Stimulated activated naive CD8-positive, alpha-beta T cell treated with anti-CD3 and anti-CD28 coated beads, Interleukin-15, amount 100 ng/mL, for 72 hours (primary cell): ENCODE measurements around the gene CACNB3.
"Not testable (repeated sequence)": the region's sequence is repeated elsewhere in the genome, so short reads cannot be mapped to it uniquely, and the experiment has no call there.

ENCODE experiments used
- ATAC-seq: fragments of 150-1000 bp; cut with Tn5 transposase; 2 replicates; pipeline ENCODE4 v1.10.0; 2021; ENCODE audit warnings: mild to moderate bottlenecking, moderate library complexity
- DNase-seq, 2 donors: peaks; one replicate each; pipeline ENCODE4 v3.0.0; 2021 to 2022
- H3K27ac Mint-ChIP-seq, 2 donors: one replicate each; pipeline ENCODE4 v1.8.0; 2022; ENCODE audit warnings: mild to moderate bottlenecking in 2 of 2, mixed read lengths in 2 of 2, moderate library complexity in 2 of 2
- H3K27me3 Mint-ChIP-seq: one replicate; pipeline ENCODE4 v1.8.0; 2022; ENCODE audit warnings: mixed read lengths
- H3K4me1 Mint-ChIP-seq: one replicate; pipeline ENCODE4 v1.8.0; 2022; ENCODE audit warnings: mild to moderate bottlenecking, mixed read lengths
- H3K4me3 Mint-ChIP-seq, 2 donors: one replicate each; pipeline ENCODE4 v1.8.0; 2022; ENCODE audit warnings: mild to moderate bottlenecking in 2 of 2, mixed read lengths in 2 of 2, moderate library complexity in 1 of 2
- H3K9me3 Mint-ChIP-seq, 2 donors: one replicate each; pipeline ENCODE4 v1.8.0; 2022; ENCODE audit warnings: mixed read lengths in 2 of 2

The CACNB3 gene

DNA sequence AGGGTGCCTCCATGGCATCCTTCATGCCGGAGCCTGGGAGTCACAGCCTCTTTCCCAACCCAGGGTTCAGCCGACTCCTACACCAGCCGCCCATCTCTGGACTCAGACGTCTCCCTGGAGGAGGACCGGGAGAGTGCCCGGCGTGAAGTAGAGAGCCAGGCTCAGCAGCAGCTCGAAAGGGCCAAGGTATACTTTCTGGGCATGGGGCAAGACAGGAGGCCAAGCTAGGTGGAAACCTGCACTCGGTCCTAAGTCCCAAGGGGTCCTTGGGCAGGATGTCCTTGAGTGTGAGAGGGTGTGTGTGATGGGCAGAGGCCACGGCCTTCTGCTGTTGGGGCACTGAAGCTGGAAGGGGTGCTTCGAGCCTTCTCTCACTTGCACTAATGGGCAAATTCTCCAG, 5.0 kb downstream of the CACNB3 start:
- no peak overlapping the region for H3K4me3 Mint-ChIP-seq
- H3K4me1 Mint-ChIP-seq = peaks cover 7% of the 10 kb centered on the region
- H3K27me3 Mint-ChIP-seq = peaks cover 10% of the 10 kb centered on the region
- H3K27ac Mint-ChIP-seq = no peak overlapping the region
- no peak for DNase-seq
- no peak for ATAC-seq
- no peaks in the 10 kb centered on the region for H3K9me3 Mint-ChIP-seq

DNA sequence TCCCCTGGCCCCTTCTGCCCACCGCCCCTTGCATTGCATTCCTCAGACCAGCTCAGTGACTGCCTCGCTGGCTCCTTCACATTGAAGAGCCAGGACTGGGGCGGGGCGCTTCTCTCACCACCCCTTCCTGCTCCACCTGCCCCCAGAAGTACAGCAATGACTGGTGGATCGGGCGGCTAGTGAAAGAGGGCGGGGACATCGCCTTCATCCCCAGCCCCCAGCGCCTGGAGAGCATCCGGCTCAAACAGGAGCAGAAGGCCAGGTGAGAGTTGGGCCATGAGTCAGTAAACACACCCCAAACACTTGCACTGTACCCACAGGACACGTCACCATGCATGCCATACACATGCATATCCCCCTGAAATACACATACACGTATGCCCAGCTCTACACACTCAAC, 5.8 kb downstream of the CACNB3 start:
- Mint-ChIP-seq H3K27me3 (peaks cover 3% of the 10 kb centered on the region), H3K4me3 (no peak overlapping the region), H3K9me3 (no peaks in the 10 kb centered on the region), H3K27ac (peak overlapping the region in 1 of 2 donors; percentile 3), H3K4me1 (peaks cover 2% of the 10 kb centered on the region)
- no peak for DNase-seq
- no peak for ATAC-seq

DNA sequence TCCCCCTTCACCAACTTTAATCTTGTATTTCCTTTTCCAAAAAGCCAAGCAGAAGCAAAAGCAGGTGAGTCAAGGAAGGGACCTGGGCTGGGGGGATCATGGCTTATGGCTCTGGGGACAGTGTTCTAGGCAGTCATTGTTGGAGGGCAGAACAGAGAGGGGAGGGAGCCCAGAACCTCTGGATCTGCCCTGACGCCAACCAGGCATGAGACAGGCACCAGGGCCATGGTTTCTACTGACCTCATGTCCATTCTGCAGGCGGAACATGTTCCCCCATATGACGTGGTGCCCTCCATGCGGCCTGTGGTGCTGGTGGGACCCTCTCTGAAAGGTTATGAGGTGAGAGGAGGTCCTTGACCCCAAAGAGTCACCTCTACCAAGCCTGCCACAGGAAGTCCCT, 6.6 kb downstream of the CACNB3 start:
- H3K4me3 Mint-ChIP-seq = no peak overlapping the region
- no peaks in the 10 kb centered on the region for H3K4me1 Mint-ChIP-seq
- H3K9me3 Mint-ChIP-seq = no peaks in the 10 kb centered on the region
- no peaks in the 10 kb centered on the region for H3K27me3 Mint-ChIP-seq
- ATAC-seq (no peak), DNase-seq (no peak)
- H3K27ac Mint-ChIP-seq = no peak overlapping the region

DNA sequence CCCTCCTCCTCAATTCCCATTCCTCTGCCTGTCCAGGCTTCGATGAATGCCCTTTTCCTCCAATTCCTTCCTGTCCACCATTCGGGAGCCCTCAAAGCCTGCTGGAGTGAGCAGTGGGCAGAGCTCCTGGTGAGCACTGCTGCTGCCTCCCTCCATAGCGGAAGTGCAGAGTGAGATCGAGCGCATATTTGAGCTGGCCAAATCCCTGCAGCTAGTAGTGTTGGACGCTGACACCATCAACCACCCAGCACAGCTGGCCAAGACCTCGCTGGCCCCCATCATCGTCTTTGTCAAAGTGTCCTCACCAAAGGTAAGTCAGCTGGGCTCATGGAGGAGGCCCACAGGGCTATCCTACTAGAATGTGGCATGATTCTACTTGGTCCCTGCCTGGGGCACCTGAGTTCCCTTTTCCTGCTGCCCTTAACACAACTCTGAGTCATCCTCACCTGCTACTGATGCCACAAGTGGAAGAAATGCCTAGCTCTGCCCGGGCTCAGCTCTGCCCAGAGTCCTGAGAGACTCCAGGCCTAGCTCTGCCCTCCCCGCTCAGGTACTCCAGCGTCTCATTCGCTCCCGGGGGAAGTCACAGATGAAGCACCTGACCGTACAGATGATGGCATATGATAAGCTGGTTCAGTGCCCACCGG, 8.0 kb downstream of the CACNB3 start:
- DNase-seq (no peak), ATAC-seq (peak; percentile 5)
- Mint-ChIP-seq H3K27me3 (no peaks in the 10 kb centered on the region), H3K27ac (no peak overlapping the region), H3K9me3 (no peaks in the 10 kb centered on the region), H3K4me3 (no peak overlapping the region), H3K4me1 (no peaks in the 10 kb centered on the region)

DNA sequence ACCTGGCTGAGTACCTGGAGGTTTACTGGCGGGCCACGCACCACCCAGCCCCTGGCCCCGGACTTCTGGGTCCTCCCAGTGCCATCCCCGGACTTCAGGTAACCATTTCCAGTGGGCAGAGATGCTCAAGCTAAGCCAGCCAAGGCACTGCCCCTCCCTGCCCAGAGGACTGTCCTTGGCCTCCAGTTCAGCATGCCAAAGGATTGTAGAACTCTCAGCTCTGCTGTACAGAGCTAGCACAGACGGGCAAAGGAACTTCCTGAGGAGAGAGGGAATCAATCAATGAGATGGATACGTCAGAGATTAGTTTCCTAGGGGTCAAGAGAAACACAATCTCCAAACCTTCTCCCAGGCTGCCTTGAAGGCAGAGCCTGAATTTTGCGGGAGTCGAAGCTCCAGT, 8.7 kb downstream of the CACNB3 start:
- no peaks in the 10 kb centered on the region for H3K27me3 Mint-ChIP-seq
- H3K9me3 Mint-ChIP-seq = no peaks in the 10 kb centered on the region
- no peak overlapping the region for H3K4me3 Mint-ChIP-seq

DNA sequence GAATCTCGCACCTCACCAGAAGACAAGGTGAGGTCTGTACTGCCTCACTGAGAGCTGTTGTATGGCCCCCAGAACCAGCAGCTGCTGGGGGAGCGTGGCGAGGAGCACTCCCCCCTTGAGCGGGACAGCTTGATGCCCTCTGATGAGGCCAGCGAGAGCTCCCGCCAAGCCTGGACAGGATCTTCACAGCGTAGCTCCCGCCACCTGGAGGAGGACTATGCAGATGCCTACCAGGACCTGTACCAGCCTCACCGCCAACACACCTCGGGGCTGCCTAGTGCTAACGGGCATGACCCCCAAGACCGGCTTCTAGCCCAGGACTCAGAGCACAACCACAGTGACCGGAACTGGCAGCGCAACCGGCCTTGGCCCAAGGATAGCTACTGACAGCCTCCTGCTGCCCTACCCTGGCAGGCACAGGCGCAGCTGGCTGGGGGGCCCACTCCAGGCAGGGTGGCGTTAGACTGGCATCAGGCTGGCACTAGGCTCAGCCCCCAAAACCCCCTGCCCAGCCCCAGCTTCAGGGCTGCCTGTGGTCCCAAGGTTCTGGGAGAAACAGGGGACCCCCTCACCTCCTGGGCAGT, 9.3 kb downstream of the CACNB3 start:
- ATAC-seq = peak; percentile 13
- H3K27ac Mint-ChIP-seq = no peak overlapping the region

More for the DNA sequence above, 8.7 kb downstream of the CACNB3 start:
- Mint-ChIP-seq H3K27ac (no peak overlapping the region), H3K4me1 (no peaks in the 10 kb centered on the region)
- DNase-seq (no peak), ATAC-seq (no peak)

DNA sequence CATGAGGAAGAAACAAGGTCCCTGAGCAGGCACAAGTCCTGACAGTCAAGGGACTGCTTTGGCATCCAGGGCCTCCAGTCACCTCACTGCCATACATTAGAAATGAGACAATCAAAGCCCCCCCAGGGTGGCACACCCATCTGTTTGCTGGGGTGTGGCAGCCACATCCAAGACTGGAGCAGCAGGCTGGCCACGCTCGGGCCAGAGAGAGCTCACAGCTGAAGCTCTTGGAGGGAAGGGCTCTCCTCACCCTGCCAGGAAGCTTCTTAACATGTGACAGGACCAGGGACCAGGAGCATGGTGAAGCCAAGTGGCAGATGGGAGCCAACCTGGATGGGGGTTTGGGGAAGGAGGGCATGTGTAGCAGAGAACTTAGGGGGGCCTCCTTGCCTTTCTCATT, 10.0 kb downstream of the CACNB3 start:
- H3K9me3 Mint-ChIP-seq = no peaks in the 10 kb centered on the region
- no peaks in the 10 kb centered on the region for H3K27me3 Mint-ChIP-seq
- H3K4me1 Mint-ChIP-seq = no peaks in the 10 kb centered on the region
- H3K27ac Mint-ChIP-seq = peak overlapping the region in 1 of 2 donors; percentile 59
- no peak for DNase-seq
- no peak overlapping the region for H3K4me3 Mint-ChIP-seq
- no peak for ATAC-seq

More for the DNA sequence above, 9.3 kb downstream of the CACNB3 start:
- Mint-ChIP-seq H3K4me1 (no peaks in the 10 kb centered on the region), H3K27me3 (no peaks in the 10 kb centered on the region), H3K9me3 (no peaks in the 10 kb centered on the region), H3K4me3 (no peak overlapping the region)
- DNase-seq = no peak

DNA sequence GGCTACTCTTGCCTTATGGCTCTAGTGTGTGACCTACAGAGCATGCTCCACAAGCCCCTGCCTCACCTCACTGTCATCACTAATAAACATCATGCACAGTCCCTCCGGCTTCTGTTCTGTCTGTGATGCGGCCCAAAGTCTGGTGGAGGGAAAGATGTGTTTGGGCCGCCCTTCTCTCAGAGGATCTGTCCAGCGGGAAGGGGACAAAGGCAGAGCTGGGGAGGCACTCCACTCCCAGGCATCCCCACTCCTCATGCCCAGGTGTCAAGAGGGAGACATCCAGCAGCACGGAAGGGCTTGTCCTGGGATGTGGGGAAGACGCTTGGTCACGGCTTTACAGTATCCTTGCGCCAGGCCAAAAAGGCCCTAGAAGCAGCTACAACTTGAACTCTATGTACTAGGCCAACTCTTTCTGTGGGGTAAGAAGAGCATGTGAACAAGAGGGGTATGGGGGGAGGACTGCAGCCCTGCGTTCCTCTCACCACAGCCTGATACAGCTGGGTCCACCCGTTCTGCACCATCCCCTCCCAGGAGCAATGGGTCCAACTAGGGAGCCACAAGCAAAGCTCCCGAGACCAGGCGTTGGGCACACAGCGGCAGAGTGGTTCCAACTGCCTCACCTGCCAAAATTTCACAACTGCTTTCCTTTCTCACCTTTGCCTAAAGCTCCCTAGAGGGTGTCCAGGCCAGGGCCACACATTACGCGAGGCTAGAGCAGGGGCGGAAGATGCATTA, 10.7 kb downstream of the CACNB3 start:
- no peak for DNase-seq
- Mint-ChIP-seq H3K9me3 (no peaks in the 10 kb centered on the region), H3K27ac (no peak overlapping the region), H3K4me3 (no peak overlapping the region), H3K4me1 (no peaks in the 10 kb centered on the region), H3K27me3 (no peaks in the 10 kb centered on the region)
- ATAC-seq = no peak

DNA sequence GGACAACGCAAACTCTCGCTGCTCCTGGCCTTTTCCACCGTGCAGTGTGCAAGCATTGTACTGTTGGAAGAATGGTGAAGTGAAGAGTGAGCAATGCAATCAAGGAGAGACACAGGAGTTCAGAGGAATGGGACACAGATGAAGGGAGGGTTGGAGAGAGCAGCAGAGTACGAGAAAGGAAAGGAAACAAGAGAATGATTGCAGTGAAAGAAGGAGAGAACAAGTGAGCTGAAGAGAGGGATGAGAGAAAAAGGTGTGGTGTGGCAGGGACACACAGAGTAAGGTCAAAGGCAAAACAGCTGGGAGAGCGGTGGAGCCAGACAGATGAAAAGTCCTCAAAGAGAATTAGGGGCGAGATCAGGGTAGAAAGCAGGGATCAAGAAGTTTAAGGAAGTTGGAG, 13.0 kb downstream of the CACNB3 start:
- DNase-seq (no peak), ATAC-seq (no peak)
- Mint-ChIP-seq H3K27ac (no peak overlapping the region), H3K4me1 (no peaks in the 10 kb centered on the region), H3K9me3 (no peaks in the 10 kb centered on the region), H3K27me3 (no peaks in the 10 kb centered on the region), H3K4me3 (no peak overlapping the region)

DNA sequence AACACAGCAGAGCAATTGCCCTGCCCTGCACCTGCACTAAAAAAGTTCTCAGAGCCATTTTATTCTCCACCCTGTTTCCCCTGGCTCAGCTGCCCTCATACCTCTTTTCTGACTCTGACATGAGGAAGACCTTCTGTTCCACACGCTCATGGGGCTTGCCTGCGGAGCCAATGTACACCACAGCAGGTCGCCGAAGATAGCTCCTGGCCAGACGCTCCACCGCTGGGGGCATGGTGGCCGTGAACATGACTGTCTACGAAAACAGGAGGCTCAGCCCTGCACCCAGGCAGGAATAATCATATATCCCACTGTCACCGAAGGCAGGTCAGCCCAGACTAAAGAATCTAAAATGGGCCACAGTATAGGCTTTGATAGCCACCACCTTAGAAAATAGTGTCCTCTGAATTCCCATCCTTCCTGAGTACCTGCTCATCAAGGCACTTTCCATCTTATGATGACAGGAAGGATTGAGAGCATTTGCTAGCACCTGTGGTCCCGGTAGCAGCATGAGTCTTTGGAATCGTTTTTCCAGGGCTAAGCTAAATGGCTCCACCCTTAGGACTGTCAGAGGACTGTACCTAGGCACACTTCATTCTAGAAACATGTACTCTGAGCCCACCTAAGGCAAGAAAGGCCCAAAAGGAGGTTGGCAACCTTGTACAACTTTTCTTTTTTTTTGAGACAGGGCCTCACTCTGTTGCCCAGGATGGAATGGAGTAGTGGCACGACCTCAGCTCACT, 14.2 kb downstream of the CACNB3 start:
- no peak overlapping the region for H3K27ac Mint-ChIP-seq
- no peaks in the 10 kb centered on the region for H3K9me3 Mint-ChIP-seq
- H3K4me3 Mint-ChIP-seq = no peak overlapping the region
- ATAC-seq = no peak
- no peaks in the 10 kb centered on the region for H3K27me3 Mint-ChIP-seq
- no peaks in the 10 kb centered on the region for H3K4me1 Mint-ChIP-seq
- DNase-seq = no peak

DNA sequence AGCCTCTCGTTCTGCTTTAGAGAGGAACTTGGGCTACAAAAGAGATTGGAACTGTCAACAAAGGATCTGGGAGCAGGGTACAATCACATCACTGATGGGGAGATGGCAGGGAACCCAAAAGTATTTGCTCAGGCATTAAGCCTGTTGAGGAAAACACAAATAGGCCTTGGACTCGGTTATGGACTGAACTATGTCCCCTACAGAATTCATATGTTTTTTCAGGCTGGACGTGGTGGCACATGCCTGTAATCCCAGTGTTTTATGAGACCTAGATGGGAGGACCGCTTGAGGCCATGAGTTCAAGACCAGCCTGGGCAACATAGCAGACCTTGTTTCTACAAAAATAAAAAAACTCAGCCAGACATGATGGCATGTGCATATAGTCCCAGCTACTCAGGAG, 19.8 kb downstream of the CACNB3 start:
- Mint-ChIP-seq H3K4me3 (no peak overlapping the region), H3K9me3 (no peaks in the 10 kb centered on the region), H3K27ac (peak overlapping the region in 1 of 2 donors; percentile 68), H3K4me1 (no peaks in the 10 kb centered on the region), H3K27me3 (no peaks in the 10 kb centered on the region)
- DNase-seq = no peak
- no peak for ATAC-seq

DNA sequence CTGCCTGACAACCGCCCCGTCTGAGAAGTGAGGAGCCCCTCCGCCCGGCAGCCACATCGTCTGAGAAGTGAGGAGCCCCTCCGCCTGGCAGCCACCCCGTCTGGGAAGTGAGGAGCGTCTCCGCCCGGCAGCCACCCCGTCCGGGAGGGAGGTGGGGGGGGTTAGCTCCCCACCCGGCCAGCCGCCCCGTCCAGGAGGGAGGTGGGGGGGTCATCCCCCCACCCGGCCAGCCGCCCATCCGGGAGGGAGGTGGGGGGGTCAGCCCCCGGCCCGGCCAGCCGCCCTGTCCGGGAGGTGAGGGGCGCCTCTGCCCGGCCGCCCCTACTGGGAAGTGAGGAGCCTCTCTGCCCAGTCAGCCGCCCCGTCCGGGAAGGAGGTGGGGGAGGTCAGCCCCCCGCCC, 23.7 kb downstream of the CACNB3 start:
- not testable (repeated sequence) for DNase-seq, H3K9me3 Mint-ChIP-seq, H3K4me1 Mint-ChIP-seq, ATAC-seq, H3K27me3 Mint-ChIP-seq, H3K27ac Mint-ChIP-seq, H3K4me3 Mint-ChIP-seq

DNA sequence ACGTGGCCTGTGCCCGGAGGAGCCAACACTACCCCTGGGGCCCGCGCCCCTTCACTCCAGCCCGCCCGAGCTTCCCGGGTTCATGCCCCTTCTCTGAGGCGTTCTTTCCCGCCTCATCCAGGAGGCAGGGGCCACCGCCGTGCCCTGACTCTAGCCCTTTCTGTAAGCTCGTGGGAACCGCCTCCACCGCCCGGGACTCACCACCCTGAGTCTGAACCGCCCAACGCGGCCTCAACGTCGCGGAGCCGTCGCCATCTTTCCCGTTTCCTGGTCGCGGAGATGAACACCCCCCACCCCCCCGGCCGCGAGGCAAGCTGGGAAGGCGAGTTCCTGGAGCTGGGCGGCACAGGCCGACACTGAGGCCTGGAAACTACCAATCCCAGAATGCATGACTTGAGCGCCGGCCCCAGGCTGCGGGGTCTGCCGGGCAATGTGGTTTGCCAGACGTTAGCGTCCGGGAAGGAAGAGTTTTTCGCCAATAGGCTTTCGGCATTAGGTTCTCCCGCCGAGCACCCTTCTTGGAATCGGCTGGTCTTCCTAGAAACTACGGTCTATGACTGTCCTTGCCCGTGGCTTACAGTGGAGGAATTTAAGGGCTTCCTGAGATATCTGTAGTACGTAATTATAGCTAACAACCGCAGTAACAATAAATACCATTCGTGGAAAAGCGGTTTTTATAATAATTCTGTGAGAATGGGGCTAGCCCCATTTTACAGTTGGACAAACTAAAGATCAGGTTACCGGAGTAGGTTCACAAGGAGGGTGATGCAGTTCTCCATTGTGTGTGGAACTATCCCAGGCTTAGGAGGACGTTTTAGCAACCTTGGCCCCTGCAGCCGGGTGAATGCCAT, 33.8 kb downstream of the CACNB3 start, which contains the start of gene DDX23:
TSS of gene DDX23 (minus strand) at position 281 of the 851 bp plus-strand sequence. CDS start 6,381 bp downstream, outside the sequence.
- DNase-seq = peak; percentile 88 to 96
- no peaks in the 10 kb centered on the region for H3K27me3 Mint-ChIP-seq
- peak within 1 kb of the TSS; percentile 99 to 100 for H3K27ac Mint-ChIP-seq
- peaks cover 48% of the 10 kb centered on the region for H3K4me1 Mint-ChIP-seq
- H3K4me3 Mint-ChIP-seq = peak within 1 kb of the TSS; percentile 95 to 99
- ATAC-seq = peak; percentile 95
- no peaks in the 10 kb centered on the region for H3K9me3 Mint-ChIP-seq

DNA sequence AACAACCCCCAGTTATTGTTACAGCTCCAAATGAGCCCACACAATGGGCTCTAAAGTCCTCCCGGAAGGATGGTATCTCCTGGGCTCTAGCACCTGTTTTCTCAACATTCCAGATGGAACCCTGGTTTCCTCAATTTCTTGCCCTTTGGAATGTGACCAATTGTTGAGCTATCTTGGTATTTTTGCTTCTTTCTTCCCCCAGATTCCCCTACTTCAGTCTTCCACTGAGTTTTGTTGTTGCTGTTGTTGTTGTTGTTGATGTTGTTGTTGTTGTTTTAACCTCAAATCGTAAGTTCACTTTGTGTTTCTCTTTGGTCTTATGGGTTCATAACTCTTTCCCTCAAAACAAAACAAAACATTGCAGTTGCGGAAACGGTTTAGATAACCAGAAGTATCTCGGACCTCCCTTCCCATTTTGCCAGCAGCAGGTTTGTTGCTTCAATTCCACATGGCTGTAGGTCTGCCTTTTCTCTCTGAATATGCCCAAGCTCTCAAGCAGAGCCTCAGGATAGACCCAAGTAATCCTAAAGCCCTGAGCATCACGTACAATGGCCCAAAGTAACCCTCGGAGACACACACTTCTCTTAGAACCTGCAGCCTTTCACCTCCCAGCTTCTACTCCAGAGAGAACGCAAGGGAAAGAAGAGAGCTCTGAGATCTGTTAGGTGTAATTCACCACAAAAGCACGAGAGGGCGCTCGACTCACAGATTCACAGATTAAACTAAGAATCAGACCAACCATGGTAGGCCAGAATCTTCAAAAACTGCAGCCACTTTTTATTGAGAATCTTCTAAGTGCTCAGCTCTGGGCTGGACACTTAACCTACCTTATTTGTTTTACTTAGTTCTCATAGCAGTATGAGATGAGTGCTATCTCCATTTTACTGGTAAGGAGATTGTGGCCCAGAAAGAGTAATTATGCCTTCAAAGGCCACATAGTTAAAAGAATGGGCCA, 34.7 kb downstream of the CACNB3 start:
- Mint-ChIP-seq H3K27me3 (no peaks in the 10 kb centered on the region), H3K9me3 (no peaks in the 10 kb centered on the region), H3K27ac (peak overlapping the region; percentile 99 to 100)

More for the DNA sequence above, 34.7 kb downstream of the CACNB3 start:
- ATAC-seq (peak; percentile 52), DNase-seq (peak; percentile 86 to 88)
- peaks cover 39% of the 10 kb centered on the region for H3K4me1 Mint-ChIP-seq
- H3K4me3 Mint-ChIP-seq = peak overlapping the region; percentile 95 to 99
